K562 (cell line): ENCODE results near the gene MTIF3. TPM values are rescaled to one million over a fixed set of nuclear protein-coding genes. Genes with fewer than 3 reads are reported as not detected.

Experiments used
- CBFA2T2 ChIP-seq: fragments of 450-650 bp; conservative IDR thresholded peaks from 2 replicates; pipeline ENCODE4 v1.6.1; 2017; ENCODE audit warnings: mild to moderate bottlenecking
- CBFA2T3 ChIP-seq: fragments of 450-650 bp; IDR thresholded peaks from 2 replicates; pipeline ENCODE4 v1.6.1; 2017
- DNMT1 ChIP-seq: fragments of 450-650 bp; IDR thresholded peaks from 2 replicates; pipeline ENCODE4 v1.6.1; 2016; ENCODE audit warnings: antibody characterized with exemption, mild to moderate bottlenecking
- ESRRA ChIP-seq: fragments of 450-650 bp; IDR thresholded peaks from 2 replicates; pipeline ENCODE4 v1.6.1; 2014; ENCODE audit warnings: low read depth, mild to moderate bottlenecking, moderate library complexity, borderline replicate concordance
- GATA2 ChIP-seq: sonication (generic); formaldehyde crosslinking; IDR thresholded peaks from 2 replicates; pipeline ENCODE4 v1.4.0; 2020; ENCODE audit warnings: mild to moderate bottlenecking, missing genetic modification reagents
- HEY1 ChIP-seq: fragments of 250-450 bp; sonication (Bioruptor Pico); IDR thresholded peaks from 2 replicates; pipeline ENCODE4 v1.5.0; 2020; ENCODE audit warnings: mild to moderate bottlenecking, moderate library complexity, borderline replicate concordance
- HMBOX1 ChIP-seq: sonication (generic); IDR thresholded peaks from 2 replicates; pipeline ENCODE4 v1.6.1; 2016
- LEF1 ChIP-seq: fragments of 450-650 bp; IDR thresholded peaks from 2 replicates; pipeline ENCODE4 v1.6.1; 2016; ENCODE audit warnings: mild to moderate bottlenecking
- MYC ChIP-seq, 2 experiments: fragments of 250-450 bp in 1 of 2; sonication (Bioruptor Pico) in 1 of 2; IDR thresholded peaks; 2 replicates each; pipeline versions ENCODE4 v1.5.1 to v1.6.1; 2012 to 2021; ENCODE audit warnings: low read depth in 2 of 2, borderline replicate concordance in 1 of 2, improper control_type of control experiment in 1 of 2, low read length in 1 of 2, mild to moderate bottlenecking in 1 of 2, moderate library complexity in 1 of 2
- NCOR1 ChIP-seq: fragments of 450-650 bp; IDR thresholded peaks from 2 replicates; pipeline ENCODE4 v1.6.1; 2016; ENCODE audit warnings: mild to moderate bottlenecking, moderate library complexity
- NFIC ChIP-seq: fragments of 450-650 bp; IDR thresholded peaks from 2 replicates; pipeline ENCODE4 v1.6.1; 2017; ENCODE audit warnings: mild to moderate bottlenecking, inconsistent platforms
- NR4A1 ChIP-seq, 2 experiments: fragments of 250-450 bp in 1 of 2; fragments of 450-650 bp in 1 of 2; sonication (Bioruptor Pico) in 1 of 2; IDR thresholded peaks; 2 replicates each; pipeline versions ENCODE4 v1.4.0 to v1.6.1; 2016 to 2020; ENCODE audit warnings: mild to moderate bottlenecking in 2 of 2, missing compliant biosample characterization in 1 of 2, missing genetic modification characterization in 1 of 2, moderate library complexity in 1 of 2
- PCBP1 ChIP-seq: fragments of 200-400 bp; formaldehyde crosslinking; IDR thresholded peaks from 2 replicates; pipeline ENCODE4 v1.6.1; 2018; ENCODE audit warnings: mild to moderate bottlenecking, low read depth, low read length; ENCODE audit not compliant: poor library complexity, severe bottlenecking
- POLR2H ChIP-seq: IDR thresholded peaks from 2 replicates; pipeline ENCODE4 v1.6.1; 2016; ENCODE audit warnings: missing genetic modification characterization, low read depth, mild to moderate bottlenecking, control low read depth, missing compliant biosample characterization, moderate library complexity
- RAD51 ChIP-seq: fragments of 450-650 bp; IDR thresholded peaks from 2 replicates; pipeline ENCODE4 v1.7.1; 2016; ENCODE audit warnings: low read depth, mild to moderate bottlenecking, borderline replicate concordance
- RCOR1 ChIP-seq, 2 experiments: IDR thresholded peaks; 2 replicates each; pipeline ENCODE4 v1.6.1; 2012; ENCODE audit warnings: low read depth in 2 of 2, low read length in 2 of 2, borderline replicate concordance in 1 of 2, improper control_type of control experiment in 1 of 2
- SMC3 ChIP-seq: conservative IDR thresholded peaks from 2 replicates; pipeline ENCODE4 v1.6.1; 2011; ENCODE audit warnings: low read depth, low read length, improper control_type of control experiment; ENCODE audit not compliant: insufficient read depth
- SP2 ChIP-seq: IDR thresholded peaks from 2 replicates; pipeline ENCODE4 v1.6.1; 2011; ENCODE audit warnings: mild to moderate bottlenecking, low read depth, low read length, moderate library complexity; ENCODE audit not compliant: poor library complexity, severe bottlenecking; ENCODE audit errors: extremely low read depth
- SRSF7 ChIP-seq: fragments of 200-400 bp; formaldehyde crosslinking; optimal IDR thresholded peaks from 2 replicates; pipeline ENCODE3; 2017; ENCODE audit warnings: mild to moderate bottlenecking, low read depth, low read length
- STAG1 ChIP-seq: sonication (generic); formaldehyde crosslinking; IDR thresholded peaks from 2 replicates; pipeline ENCODE4 v1.5.0; 2020; ENCODE audit warnings: missing genetic modification reagents, borderline replicate concordance
- STAT5B ChIP-seq: fragments of 250-450 bp; sonication (Bioruptor Pico); IDR thresholded peaks from 2 replicates; pipeline ENCODE4 v1.8.0; 2021; ENCODE audit warnings: mild to moderate bottlenecking, inconsistent platforms
- ZNF316 ChIP-seq: fragments of 450-650 bp; IDR thresholded peaks from 2 replicates; pipeline ENCODE4 v1.6.1; 2016
- ZNF395 ChIP-seq: fragments of 200-800 bp; sonication (Bioruptor generic); IDR thresholded peaks from 2 replicates; pipeline ENCODE4 v1.6.1; 2017; ENCODE audit warnings: missing genetic modification characterization, missing compliant biosample characterization
- ZNF512 ChIP-seq: IDR thresholded peaks from 2 replicates; pipeline ENCODE4 v1.6.1; 2016; ENCODE audit warnings: missing genetic modification characterization, missing compliant biosample characterization
- ZNF77 ChIP-seq: fragments of 250-450 bp; sonication (Bioruptor Pico); IDR thresholded peaks from 2 replicates; pipeline ENCODE4 v1.5.0; 2020
- ZNF830 ChIP-seq: fragments of 250-450 bp; sonication (Bioruptor Pico); IDR thresholded peaks from 2 replicates; pipeline ENCODE4 v1.5.0; 2021; ENCODE audit warnings: mild to moderate bottlenecking
- polyA plus RNA-seq, 8 experiments: library from polyadenylated mRNA; depleted of rRNA in 4 of 8; stranded (reverse) in 5 of 8; unstranded in 3 of 8; fragments of >200 nt; fragmentation: Nextera tagmentation in 2 of 8; fragmentation: Illumina TruSeq in 1 of 8; extraction: Ambion mirVana in 2 of 8; extraction: Trizol in 1 of 8; gene quantifications; 2 replicates each; pipeline versions ENCODE4 v1.2.1 to v1.2.3, GENCODE V29; 2011 to 2014; ENCODE audit warnings: inconsistent platforms in 1 of 8, missing spikeins in 1 of 8
- total RNA-seq, 7 experiments: library from RNA; depleted of rRNA in 6 of 7; stranded (reverse); fragments of >200 nt in 6 of 7; fragmentation: Illumina TruSeq in 2 of 7; extraction: Trizol in 2 of 7; gene quantifications; 2 replicates each; pipeline versions ENCODE4 v1.2.1 to v1.2.3, GENCODE V29; 2011 to 2021; ENCODE audit warnings: low replicate concordance in 1 of 7
- TF ChIP-seq, protein P1 (sequence below): fragments of 250-450 bp; sonication (Bioruptor Pico); IDR thresholded peaks from 2 replicates; pipeline ENCODE4 v1.9.0; 2021; ENCODE audit warnings: mild to moderate bottlenecking

The MTIF3 gene
- total and polyA plus RNA-seq, 9 of the 15 experiments (the other 6 are each of a cell fraction or from before 2014, with no cell fraction given) = 23.5 to 73.6 (median 45.2) TPM

GRCh38 chr13:27428160-27428559, 22.2 kb downstream of the MTIF3 start (continued):
- TF ChIP-seq GATA2 (CRISPR knock-in tag) (peak; percentile 55), RAD51 (no peak), SP2 (no peak), NR4A1 (CRISPR knock-in tag; IDR thresholded peaks at IDR 0.05) (no peak), NR4A1 (tag; IDR thresholded peaks at IDR 0.05) (no peak), PCBP1 (no peak), HEY1 (CRISPR knock-in tag) (no peak), SRSF7 (no peak), CBFA2T2 (peak; percentile 74), LEF1 (0 out of 2 replicates have a peak, but pooled peaks have one; percentile 34), CBFA2T3 (peak; percentile 84), SMC3 (no peak), ZNF77 (CRISPR knock-in tag) (no peak), ESRRA (no peak), HMBOX1 (no peak), MYC (IDR thresholded peaks at IDR 0.05; ENCODE audit: low read depth, low read length) (no peak), MYC (CRISPR knock-in tag; IDR thresholded peaks at IDR 0.05; ENCODE audit: borderline replicate concordance, low read depth) (no peak), POLR2H (tag) (no peak), ZNF316 (no peak), STAT5B (CRISPR knock-in tag) (no peak), DNMT1 (no peak), ZNF830 (CRISPR knock-in tag) (no peak), ZNF395 (no peak), STAG1 (CRISPR knock-in tag) (no peak), NFIC (peak; percentile 16; the same call in 1 of the 2 replicates), NCOR1 (peak; percentile 60), RCOR1 (IDR thresholded peaks at IDR 0.05; ENCODE audit: borderline replicate concordance in 1 of 2, low read depth in 2 of 2, low read length in 2 of 2) (peak in 1 of 2 experiments; percentile 40; a peak in 1 of 4 replicates), ZNF512 (no peak)
- TF ChIP-seq, protein P1, sequence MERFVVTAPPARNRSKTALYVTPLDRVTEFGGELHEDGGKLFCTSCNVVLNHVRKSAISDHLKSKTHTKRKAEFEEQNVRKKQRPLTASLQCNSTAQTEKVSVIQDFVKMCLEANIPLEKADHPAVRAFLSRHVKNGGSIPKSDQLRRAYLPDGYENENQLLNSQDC (CRISPR knock-in tag) = no peak
